Body of pancreas (tissue), 4 donors: ENCODE results near the gene ANXA6. TPM values are rescaled to one million over a fixed set of nuclear protein-coding genes. Genes with fewer than 3 reads are reported as not detected.

Experiments used
- ATAC-seq: fragments of 150-250 bp; one replicate; pipeline ENCODE4 v1.9.1; 2016
- DNase-seq, 4 donors: peaks; one replicate each; pipeline ENCODE4 v3.0.0-alpha.2; 2019
- H3K27ac ChIP-seq, 4 donors: fragments of 200-600 bp; sonication (generic); 1 replicate in 3 of 4; 2 replicates in 1 of 4; pipeline versions ENCODE4 v1.5.1 to v1.6.1; 2016 to 2019; ENCODE audit warnings: mild to moderate bottlenecking in 1 of 4, mixed read lengths in 1 of 4, moderate library complexity in 1 of 4
- H3K27me3 ChIP-seq, 2 donors: fragments of 200-600 bp; sonication (generic); one replicate each; pipeline ENCODE4 v1.6.0; 2016; ENCODE audit warnings: mild to moderate bottlenecking in 1 of 2
- H3K36me3 ChIP-seq, 2 donors: fragments of 200-600 bp; sonication (generic); replicated peaks in 1 of 2; 2 replicates each; pipeline ENCODE4 v1.5.1; 2016; ENCODE audit warnings: low read depth in 2 of 2; ENCODE audit not compliant: insufficient read depth in 1 of 2
- H3K4me1 ChIP-seq: fragments of 200-600 bp; sonication (generic); one replicate; pipeline ENCODE4 v1.6.0; 2016
- H3K4me3 ChIP-seq, 2 donors: fragments of 200-600 bp; sonication (generic); 1 replicate in 1 of 2; 2 replicates in 1 of 2; pipeline ENCODE4 v1.5.1; 2016 to 2019
- H3K9me3 ChIP-seq, 3 donors: fragments of 200-600 bp; sonication (generic); 1 replicate in 2 of 3; 2 replicates in 1 of 3; pipeline ENCODE4 v1.5.1; 2016
- CTCF ChIP-seq, 7 experiments: fragments of 450-650 bp in 4 of 7; fragments of 200-600 bp in 3 of 7; sonication (generic) in 3 of 7; IDR thresholded peaks; one replicate each; pipeline ENCODE4 v1.5.1; 2016 to 2019; ENCODE audit warnings: antibody characterized with exemption in 7 of 7
- POLR2A ChIP-seq, 3 donors: fragments of 450-650 bp; IDR thresholded peaks; one replicate each; pipeline ENCODE4 v1.6.1; 2016; ENCODE audit warnings: antibody characterized with exemption in 3 of 3, mild to moderate bottlenecking in 2 of 3
- WGBS, 2 donors: methylation state at CpG; one replicate each; pipeline ENCODE4 v1.1.5; 2017; 5-methylcytosine and 5-hydroxymethylcytosine counted together
- intact Hi-C: fragments of 100-400 bp; cut with DNase I; formaldehyde crosslinking; loops from one replicate; pipeline ENCODE4 v1.15.1; 2023
- total RNA-seq, 2 donors: library from RNA; depleted of rRNA; stranded (reverse); fragments of >200 nt; gene quantifications; one replicate each; pipeline ENCODE4 v1.1.0, GENCODE V29; 2016

Gene ANXA6
- total RNA-seq, 2 donors from 2014 or later = 60.3 to 60.4 TPM

DNA sequence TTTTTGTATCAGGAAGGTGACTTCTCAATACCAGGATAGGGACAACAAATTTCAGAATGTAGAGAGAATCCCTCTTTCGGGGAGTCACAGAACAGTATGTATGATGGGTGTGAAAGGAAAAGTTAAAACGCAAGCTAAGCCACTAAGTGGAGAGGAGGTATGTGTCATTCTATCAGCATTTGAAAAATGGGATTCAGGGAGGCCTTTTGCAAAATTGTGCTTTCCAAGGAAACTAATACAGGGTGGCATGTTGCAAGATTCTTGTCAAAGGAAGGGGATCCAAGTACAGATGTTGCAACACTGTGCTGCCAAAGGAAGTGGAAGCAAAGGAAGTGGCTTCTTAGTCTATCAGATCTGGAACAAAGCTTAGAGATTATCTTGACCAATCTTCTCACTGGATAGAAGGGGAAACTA, 64.1 kb downstream of the ANXA6 start:
- Histone ChIP-seq H3K36me3 (no peaks in the 10 kb centered on the region), H3K4me3 (no peak overlapping the region), H3K9me3 (no peaks in the 10 kb centered on the region), H3K27me3 (no peaks in the 10 kb centered on the region), H3K4me1 (peaks cover 45% of the 10 kb centered on the region), H3K27ac (peak overlapping the region; percentile 75 to 82 (median 79))
- ATAC-seq (peak; percentile 15), DNase-seq (peak in 1 of 4 donors; percentile 63)
- TF ChIP-seq POLR2A (IDR thresholded peaks at IDR 0.05) (no peak), CTCF (IDR thresholded peaks at IDR 0.05) (no peak)
- intact Hi-C loops = no loop called here
- WGBS, 2 donors = 48 to 81% methylated on average over 2 of the region's 2 CpGs

- WGBS, 2 donors = 81 to 87% methylated on average over 2 of the region's 2 CpGs
- peak overlapping the region in 1 of 4 donors; percentile 82 for H3K27ac ChIP-seq
- ATAC-seq = no peak
Measured at GRCh38 chr5:151092762-151093161, 64.8 kb downstream of the ANXA6 start.

GRCh38 chr5:151089726-151090125, 67.9 kb downstream of the ANXA6 start:
- no peaks in the 10 kb centered on the region for H3K9me3 ChIP-seq
- ATAC-seq (no peak), DNase-seq (no peak)
- H3K4me3 ChIP-seq = no peak overlapping the region
- TF ChIP-seq CTCF (IDR thresholded peaks at IDR 0.05) = no peak
- no peaks in the 10 kb centered on the region for H3K36me3 ChIP-seq
- intact Hi-C loops = no loop called here
- no peaks in the 10 kb centered on the region for H3K27me3 ChIP-seq
- H3K27ac ChIP-seq = no peak overlapping the region
- peaks cover 32% of the 10 kb centered on the region for H3K4me1 ChIP-seq
- 62 to 77% methylated on average over 2 of the region's 2 CpGs for WGBS, 2 donors

More at GRCh38 chr5:151092762-151093161, 64.8 kb downstream of the ANXA6 start:
- Histone ChIP-seq H3K4me3 (no peak overlapping the region), H3K36me3 (no peaks in the 10 kb centered on the region), H3K4me1 (peaks cover 45% of the 10 kb centered on the region), H3K9me3 (no peaks in the 10 kb centered on the region), H3K27me3 (no peaks in the 10 kb centered on the region)
- TF ChIP-seq CTCF (IDR thresholded peaks at IDR 0.05) (no peak), POLR2A (IDR thresholded peaks at IDR 0.05) (no peak)
- DNase-seq = peak in 1 of 4 donors; percentile 45
- intact Hi-C loops = no loop called here

- Histone ChIP-seq H3K36me3 (no peaks in the 10 kb centered on the region), H3K4me3 (no peak overlapping the region), H3K27me3 (no peaks in the 10 kb centered on the region), H3K9me3 (no peaks in the 10 kb centered on the region), H3K27ac (no peak overlapping the region), H3K4me1 (peaks cover 28% of the 10 kb centered on the region)
- DNase-seq (no peak), ATAC-seq (no peak)
- intact Hi-C loops = no loop called here
- 76 to 80% methylated on average over 4 of the region's 4 CpGs for WGBS, 2 donors
- TF ChIP-seq CTCF (IDR thresholded peaks at IDR 0.05) = no peak
- TF ChIP-seq POLR2A (IDR thresholded peaks at IDR 0.05) = no peak
Measured at GRCh38 chr5:151088986-151089385, 68.6 kb downstream of the ANXA6 start.

- Histone ChIP-seq H3K4me1 (peaks cover 27% of the 10 kb centered on the region), H3K27ac (no peak overlapping the region), H3K36me3 (no peaks in the 10 kb centered on the region), H3K4me3 (no peak overlapping the region), H3K9me3 (no peaks in the 10 kb centered on the region), H3K27me3 (no peaks in the 10 kb centered on the region)
- intact Hi-C loops = no loop called here
- no peak for TF ChIP-seq CTCF (IDR thresholded peaks at IDR 0.05)
- TF ChIP-seq POLR2A (IDR thresholded peaks at IDR 0.05) = no peak
- no peak for DNase-seq
- WGBS, 2 donors = 83 to 91% methylated on average over 7 of the region's 7 CpGs
- no peak for ATAC-seq
Measured at GRCh38 chr5:151087486-151087885, 70.1 kb downstream of the ANXA6 start.
